Measurements from ENCODE around the gene JAGN1.

GRCh38 chr3:9889405-9889804 is 1.0 kb upstream of the JAGN1 start:
- TF ChIP-seq EZH2 (IDR thresholded peaks at IDR 0.05; ENCODE audit: borderline replicate concordance) = no peak
- no peak for TF ChIP-seq CTCF (IDR thresholded peaks at IDR 0.05; ENCODE audit: poor library complexity)

All from hepatocyte (in vitro differentiated cells).